NCI-H526 treated with DMSO at 0.1 percent for 48 hours (cell line): ENCODE results near the gene AHCYL2.
"Not testable (repeated sequence)": the region's sequence is repeated elsewhere in the genome, so short reads cannot be mapped to it uniquely, and the experiment has no call there.

Experiments used
- DNase-seq: peaks from one replicate; lab custom pipeline; 2025; lab: John Stamatoyannopoulos, UW

AHCYL2 gene

GRCh38 chr7:129385116-129385515 is 160.3 kb downstream of the AHCYL2 start:
- no peak for DNase-seq

- DNase-seq: no peak
Measured at GRCh38 chr7:129385598-129385997, 160.8 kb downstream of the AHCYL2 start.

GRCh38 chr7:129386506-129386905 is 161.7 kb downstream of the AHCYL2 start:
- DNase-seq: no peak

DNA sequence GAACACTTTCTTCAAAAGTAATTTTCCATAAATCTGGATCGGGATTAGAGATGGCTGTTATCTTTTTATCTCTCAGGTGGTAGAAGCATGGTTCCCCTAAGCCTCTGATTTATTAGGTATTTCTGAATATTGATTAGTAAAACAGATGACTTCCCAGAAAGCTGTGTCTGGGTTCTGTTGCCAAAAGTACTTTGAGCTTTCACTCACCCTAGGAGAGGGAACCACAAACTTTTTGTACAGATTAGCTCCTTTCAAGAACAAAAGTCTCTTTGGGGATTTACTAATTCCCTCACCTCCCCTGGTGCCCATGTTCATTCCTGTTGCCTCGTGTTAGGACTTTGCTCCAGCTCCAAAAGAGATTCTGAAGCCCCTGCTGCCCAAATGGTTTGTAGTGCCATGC is 162.7 kb downstream of the AHCYL2 start:
- no peak for DNase-seq

- DNase-seq: no peak
Measured at GRCh38 chr7:129388333-129389098, 163.7 kb downstream of the AHCYL2 start.

DNA sequence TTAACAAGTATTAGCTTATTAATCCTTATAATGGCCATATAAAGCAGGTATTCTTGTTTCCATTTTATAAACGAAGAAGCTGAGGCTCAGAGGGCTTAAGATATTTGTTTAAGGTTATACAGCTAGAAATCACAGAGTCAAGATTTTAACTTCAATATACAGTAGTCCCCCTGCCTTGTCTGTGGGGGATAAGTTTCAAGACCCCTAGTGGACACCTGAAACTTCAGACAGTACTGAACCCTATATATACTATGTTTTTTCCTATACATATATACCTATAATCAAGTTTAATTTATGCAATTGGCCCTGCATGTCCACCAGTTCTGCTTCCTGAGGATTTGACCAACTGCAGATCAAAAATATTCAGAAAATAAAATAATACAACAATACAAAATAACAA is 165.0 kb downstream of the AHCYL2 start:
- no peak for DNase-seq

DNA sequence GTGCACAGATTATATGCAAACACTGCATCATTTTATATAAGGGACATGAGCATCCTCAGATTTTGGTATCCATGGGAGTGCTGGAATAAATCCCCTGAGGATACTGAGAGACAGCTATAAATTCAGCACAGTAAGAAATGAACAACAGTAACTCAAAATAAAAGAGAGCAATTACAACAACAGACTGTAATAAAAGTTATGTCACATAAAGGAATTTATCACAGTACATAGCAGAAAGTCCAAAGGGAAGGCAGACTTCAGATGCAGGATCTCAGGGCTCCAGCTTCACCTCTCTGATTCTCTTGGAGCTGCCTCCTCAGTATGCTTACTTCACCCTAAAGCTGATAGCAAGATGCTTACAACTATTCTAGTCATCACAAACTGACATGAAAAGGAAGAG is 165.5 kb downstream of the AHCYL2 start:
- no peak for DNase-seq

GRCh38 chr7:129391546-129392171 is 166.8 kb downstream of the AHCYL2 start:
- no peak for DNase-seq

DNA sequence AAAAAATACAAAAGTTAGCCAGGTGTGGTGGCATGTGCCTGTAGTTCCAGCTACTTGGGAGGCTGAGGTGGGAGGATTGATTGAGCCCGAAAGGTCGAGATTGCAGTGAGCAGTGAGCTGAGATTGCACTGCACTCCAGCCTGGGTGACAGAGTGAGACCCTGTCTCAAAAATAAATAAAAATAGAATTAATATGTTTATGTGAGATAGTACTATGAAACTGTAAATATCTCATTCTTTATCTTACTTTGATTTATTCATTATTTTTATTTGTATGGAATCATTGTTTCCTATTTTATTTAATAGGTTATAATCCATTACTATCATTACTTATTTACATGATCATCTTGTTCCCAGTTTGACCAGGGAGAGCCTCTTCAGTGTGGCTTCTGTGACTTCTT is 168.4 kb downstream of the AHCYL2 start:
- DNase-seq: no peak

- no peak for DNase-seq
Measured at GRCh38 chr7:129394101-129394500, 169.3 kb downstream of the AHCYL2 start.

DNA sequence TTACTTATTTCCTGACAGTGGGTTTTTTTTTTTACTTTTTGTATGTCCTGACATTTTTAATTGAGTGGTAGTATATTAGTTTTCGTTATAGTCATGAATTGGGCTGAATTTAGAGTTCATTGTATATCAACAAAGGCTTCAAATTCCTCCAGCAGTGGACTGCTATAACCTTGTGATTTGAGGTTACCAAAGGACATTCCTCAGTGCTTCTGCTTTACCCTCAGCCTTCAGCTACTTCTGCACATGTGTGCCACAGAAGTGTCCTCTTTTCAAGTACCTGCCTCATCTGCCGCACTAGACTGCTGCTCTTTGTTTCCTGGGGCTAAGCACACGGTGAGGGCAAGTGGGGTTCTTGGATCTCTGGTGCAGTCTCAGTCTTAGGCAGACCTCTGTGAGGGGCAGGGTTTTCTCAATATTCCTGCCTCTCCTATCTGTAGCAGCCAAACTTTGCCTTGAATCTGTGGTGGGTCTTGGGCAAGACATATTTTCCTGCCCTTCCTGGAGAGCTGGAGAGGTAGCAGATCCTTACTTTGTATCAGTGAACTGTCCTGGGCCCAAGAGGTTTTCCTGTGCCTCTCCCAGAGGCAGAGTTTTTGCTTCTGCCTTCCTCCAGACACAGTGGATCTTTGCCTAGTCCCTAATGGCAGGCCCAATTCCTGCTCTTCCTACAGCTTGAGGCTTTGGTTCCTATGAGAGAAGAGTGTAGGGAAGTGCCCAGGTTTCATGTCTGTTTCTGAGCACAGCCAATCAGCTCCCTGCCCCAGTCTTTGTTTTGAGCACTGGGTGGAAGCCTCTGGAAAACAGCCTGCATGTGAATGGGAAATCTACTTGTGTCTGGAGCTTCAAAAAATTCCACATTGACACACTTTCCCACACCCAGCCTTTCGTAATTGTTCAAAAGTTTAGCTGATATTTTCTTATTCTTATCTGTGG is 170.4 kb downstream of the AHCYL2 start:
- no peak for DNase-seq

GRCh38 chr7:129401228-129401966 is 176.6 kb downstream of the AHCYL2 start:
- DNase-seq: no peak

GRCh38 chr7:129401967-129402860 is 177.4 kb downstream of the AHCYL2 start:
- no peak for DNase-seq

DNA sequence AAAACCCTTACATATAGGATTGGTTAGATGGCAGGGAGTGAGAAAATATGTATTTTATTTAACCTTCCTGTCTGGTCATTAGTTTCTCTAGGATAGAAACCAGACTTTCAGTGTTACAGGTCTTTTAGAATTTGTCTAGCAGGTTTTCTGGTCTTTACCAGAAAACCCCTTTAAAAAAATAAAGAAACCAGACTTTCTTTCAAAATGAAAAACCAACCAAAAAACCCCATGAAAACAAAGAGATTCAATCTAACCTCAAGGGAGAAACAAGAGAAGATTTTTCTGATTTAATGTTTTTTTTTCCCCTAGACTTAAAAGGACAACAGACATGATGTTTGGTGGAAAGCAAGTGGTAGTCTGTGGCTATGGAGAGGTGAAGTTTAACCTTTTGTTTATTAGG is 180.7 kb downstream of the AHCYL2 start:
- DNase-seq: no peak

GRCh38 chr7:129410238-129410637 is 185.4 kb downstream of the AHCYL2 start:
- not testable (repeated sequence) for DNase-seq

DNA sequence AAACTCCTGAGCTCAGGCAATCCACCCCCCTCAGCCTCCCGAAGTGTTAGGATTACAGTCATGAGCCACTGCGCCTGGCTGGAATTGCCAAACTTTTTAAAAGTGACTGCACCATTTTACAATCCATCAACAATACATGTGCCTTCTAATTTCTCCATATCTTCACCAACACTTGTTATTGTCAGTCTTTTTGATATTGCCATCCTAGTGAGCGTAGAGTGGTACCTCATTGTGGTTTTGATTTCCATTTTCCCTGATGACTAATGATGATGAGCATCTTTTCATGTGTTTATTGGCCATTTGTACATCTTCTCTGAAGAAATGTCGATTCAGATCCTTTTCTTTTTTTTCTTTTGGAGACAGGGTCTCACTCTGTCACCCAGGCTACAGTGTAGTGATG is 187.7 kb downstream of the AHCYL2 start:
- no peak for DNase-seq

- no peak for DNase-seq
Measured at GRCh38 chr7:129417073-129417472, 192.2 kb downstream of the AHCYL2 start.

- no peak for DNase-seq
Measured at GRCh38 chr7:129421717-129422250, 197.0 kb downstream of the AHCYL2 start.

- no peak for DNase-seq
Measured at GRCh38 chr7:129422727-129423126, 197.9 kb downstream of the AHCYL2 start.

DNA sequence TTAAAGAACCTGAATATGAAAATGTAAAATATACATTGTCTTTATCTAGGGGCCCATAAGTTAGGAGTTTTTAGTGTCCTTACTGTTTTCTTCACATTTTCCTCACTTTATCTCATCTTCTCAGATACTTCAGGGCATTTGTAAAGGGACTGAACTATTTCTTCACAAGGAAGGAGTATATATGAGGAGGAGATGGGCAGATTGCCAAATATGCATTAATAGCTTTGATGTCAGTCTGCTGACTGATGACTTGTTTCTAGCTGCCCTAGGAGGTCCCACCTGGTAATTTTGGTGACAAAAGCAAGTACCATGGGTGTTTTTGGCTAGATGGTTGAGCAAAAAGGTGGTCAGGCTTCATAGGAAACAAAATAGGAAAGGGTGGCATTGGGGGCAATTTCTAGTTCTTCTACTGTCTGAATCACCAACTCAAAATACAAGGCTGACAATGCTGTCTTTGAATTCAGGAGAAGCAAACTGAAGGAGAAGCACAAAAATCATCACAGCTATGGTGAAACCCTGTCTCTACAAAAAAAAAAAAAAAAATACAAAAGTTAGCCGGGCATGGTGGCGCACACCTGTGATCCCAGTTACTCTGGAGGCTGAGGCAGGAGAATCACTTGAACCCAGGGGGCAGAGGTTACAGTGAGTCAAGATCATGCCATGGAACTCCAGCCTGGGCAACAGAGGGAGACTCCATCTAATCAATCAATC is 199.0 kb downstream of the AHCYL2 start:
- no peak for DNase-seq
